VCaP (cell line): ENCODE data around the gene INPP5J.
A peak's percentile ranks its signal among the peaks of the same experiment; 100 is the strongest.

Experiments
- H3K27ac ChIP-seq: fragments of 450-650 bp; 2 replicates; pipeline ENCODE4 v1.5.1; 2017
- CTCF ChIP-seq: fragments of 450-650 bp; conservative IDR thresholded peaks from 2 replicates; pipeline ENCODE4 v1.5.1; 2017; ENCODE audit warnings: mild to moderate bottlenecking, moderate library complexity

The INPP5J gene

DNA sequence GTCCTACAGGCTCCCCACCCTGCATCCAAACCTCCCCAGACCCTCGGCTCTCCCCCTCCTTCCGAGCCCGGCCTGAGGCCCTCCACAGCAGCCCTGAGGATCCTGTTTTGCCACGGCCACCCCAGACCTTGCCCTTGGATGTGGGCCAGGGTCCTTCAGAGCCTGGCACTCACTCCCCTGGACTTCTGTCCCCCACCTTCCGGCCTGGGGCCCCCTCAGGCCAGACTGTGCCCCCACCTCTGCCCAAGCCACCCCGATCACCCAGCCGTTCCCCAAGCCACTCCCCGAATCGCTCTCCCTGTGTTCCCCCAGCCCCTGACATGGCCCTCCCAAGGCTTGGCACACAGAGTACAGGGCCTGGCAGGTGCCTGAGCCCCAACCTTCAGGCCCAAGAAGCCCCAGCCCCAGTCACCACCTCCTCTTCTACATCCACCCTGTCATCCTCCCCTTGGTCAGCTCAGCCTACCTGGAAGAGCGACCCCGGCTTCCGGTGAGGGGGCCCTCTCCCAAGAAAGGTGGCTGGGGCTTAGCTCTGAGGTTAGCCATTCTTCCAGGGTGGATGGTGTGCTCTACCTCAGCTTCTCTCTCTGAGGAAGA is 2.9 kb downstream of the INPP5J start:
- H3K27ac ChIP-seq = no peak overlapping the region
- TF ChIP-seq CTCF = no peak

DNA sequence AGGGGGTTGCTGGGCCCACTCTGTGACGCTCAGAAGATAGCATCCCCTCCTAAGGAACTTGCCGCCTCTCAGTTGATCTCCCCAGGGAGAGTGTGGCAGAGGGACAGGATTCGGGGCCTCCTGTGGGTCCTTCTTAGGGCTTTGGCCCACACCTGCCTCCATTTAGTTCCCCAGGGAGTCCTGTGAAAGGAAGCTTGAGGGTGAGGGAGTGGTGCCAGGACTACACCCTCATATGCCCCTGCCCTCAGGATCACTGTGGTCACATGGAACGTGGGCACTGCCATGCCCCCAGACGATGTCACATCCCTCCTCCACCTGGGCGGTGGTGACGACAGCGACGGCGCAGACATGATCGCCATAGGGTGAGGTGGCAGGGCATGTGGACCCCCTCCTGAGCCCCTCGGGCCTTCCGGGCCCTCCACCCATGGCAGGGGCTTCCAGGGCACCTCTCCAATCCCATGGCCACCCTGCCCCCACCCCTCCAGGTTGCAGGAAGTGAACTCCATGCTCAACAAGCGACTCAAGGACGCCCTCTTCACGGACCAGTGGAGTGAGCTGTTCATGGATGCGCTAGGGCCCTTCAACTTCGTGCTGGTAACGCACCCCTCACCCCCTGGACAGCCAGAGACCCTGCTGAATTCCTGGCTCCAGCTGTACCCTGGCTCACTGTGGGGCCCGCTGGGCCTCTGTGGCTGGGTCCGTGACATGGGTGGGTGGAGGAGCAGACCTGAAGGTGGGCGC is 3.5 kb downstream of the INPP5J start:
- H3K27ac ChIP-seq = no peak overlapping the region
- TF ChIP-seq CTCF = no peak

- no peak overlapping the region for H3K27ac ChIP-seq
- TF ChIP-seq CTCF = no peak
These were observed 4.1 kb downstream of the INPP5J start for GRCh38 chr22:31126869-31127175.

DNA sequence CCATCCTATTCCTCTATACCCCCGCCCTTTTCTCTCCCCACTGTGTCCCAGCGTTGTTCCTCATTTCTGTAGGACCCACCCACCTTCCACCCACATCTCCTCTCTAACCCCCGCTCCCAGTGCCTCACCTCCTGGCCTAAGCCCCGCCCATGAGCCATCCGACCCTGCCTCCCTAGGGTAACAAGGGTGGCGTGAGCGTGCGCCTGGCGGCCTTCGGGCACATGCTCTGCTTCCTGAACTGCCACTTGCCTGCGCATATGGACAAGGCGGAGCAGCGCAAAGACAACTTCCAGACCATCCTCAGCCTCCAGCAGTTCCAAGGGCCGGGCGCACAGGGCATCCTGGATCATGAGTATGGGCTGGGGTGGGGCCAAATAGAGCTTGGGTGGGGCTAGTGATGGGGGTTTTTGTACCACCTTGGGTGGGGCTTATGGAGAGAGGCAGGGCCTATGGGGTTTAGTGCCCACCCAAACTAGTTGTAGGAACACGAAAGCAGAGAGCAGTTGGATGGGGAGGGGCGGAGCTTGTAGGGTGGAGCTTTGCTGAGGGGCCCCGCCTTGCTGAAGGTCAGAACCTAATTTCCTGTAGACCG is 4.5 kb downstream of the INPP5J start:
- no peak for TF ChIP-seq CTCF
- no peak overlapping the region for H3K27ac ChIP-seq

DNA sequence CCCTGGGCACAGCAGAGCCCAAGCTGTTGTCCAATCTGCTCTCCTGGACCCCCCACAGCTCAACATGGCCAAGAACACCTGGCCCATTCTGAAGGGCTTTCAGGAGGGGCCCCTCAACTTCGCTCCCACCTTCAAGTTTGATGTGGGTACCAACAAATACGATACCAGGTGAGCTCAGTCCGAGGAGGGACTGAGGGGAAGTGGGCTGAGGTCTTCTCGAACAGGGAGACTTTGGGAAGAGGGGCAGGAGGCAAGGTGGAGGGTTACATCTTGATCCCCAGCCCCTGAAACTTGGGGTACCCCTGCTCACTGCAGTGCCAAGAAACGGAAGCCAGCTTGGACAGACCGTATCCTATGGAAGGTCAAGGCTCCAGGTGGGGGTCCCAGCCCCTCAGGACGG is 5.4 kb downstream of the INPP5J start:
- no peak overlapping the region for H3K27ac ChIP-seq
- no peak for TF ChIP-seq CTCF

DNA sequence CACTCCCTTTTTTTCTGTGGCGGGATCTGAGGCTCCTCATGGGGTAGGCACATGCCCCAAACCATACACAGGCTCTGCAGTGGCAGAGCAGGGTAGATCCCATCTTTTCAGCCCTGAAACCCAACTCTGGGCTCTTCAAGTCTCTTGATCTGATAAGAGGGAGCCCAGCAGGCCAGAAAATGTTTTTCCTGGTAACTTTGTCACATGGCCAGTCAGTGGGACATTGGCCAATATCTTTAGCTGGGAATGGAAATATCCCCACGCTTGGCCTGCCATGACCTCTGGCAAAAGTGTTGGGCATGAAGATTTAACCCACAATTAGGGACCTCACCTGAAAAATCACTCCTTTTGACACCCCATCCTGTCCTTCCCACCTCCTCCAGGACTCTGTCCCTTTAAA is 8.1 kb downstream of the INPP5J start:
- TF ChIP-seq CTCF = no peak

DNA sequence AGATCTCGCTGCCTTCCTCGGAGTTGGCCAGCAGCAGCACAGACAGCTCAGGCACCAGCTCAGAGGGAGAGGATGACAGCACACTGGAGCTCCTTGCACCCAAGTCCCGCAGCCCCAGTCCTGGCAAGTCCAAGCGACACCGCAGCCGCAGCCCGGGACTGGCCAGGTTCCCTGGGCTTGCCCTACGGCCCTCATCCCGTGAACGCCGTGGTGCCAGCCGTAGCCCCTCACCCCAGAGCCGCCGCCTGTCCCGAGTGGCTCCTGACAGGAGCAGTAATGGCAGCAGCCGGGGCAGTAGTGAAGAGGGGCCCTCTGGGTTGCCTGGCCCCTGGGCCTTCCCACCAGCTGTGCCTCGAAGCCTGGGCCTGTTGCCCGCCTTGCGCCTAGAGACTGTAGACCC is 11.1 kb downstream of the INPP5J start:
- H3K27ac ChIP-seq = no peak overlapping the region

More for the DNA sequence above, 8.1 kb downstream of the INPP5J start:
- H3K27ac ChIP-seq = peak overlapping the region; percentile 83

More for the DNA sequence above, 11.1 kb downstream of the INPP5J start:
- no peak for TF ChIP-seq CTCF
